B cell (primary cell): ENCODE measurements around the gene GRIA3. TPM values are rescaled to one million over a fixed set of nuclear protein-coding genes. Genes with fewer than 3 reads are reported as not detected.

Source experiments
- ATAC-seq: fragments of 200-7000 bp; cut with Tn5 transposase; one replicate; pipeline ENCODE4 v1.10.0; 2021; ENCODE audit warnings: low read depth, mild to moderate bottlenecking, moderate number of reproducible peaks, moderate library complexity
- CTCF ChIA-PET: fragments of 350-600 bp; sonication (Branson Sonifier 250); formaldehyde crosslinking; loops from one replicate; lab custom pipeline; 2021; ENCODE audit warnings: antibody characterized with exemption, inconsistent platforms; lab: Charles Lee
- POLR2A ChIA-PET: fragments of 350-600 bp; sonication (Branson Sonifier 250); formaldehyde crosslinking; loops from one replicate; lab custom pipeline; 2021; ENCODE audit warnings: antibody characterized with exemption; lab: Charles Lee
- DNase-seq: peaks from one replicate; pipeline ENCODE4 v3.0.0; 2013
- H2AFZ ChIP-seq: 2 replicates; pipeline ENCODE4 v1.6.1; 2012; ENCODE audit warnings: mild to moderate bottlenecking, low read depth, low read length; ENCODE audit not compliant: insufficient read depth, poor library complexity, severe bottlenecking
- H3K27ac ChIP-seq, 2 donors: 1 replicate in 1 of 2; 2 replicates in 1 of 2; pipeline ENCODE4 v1.5.1; 2012 to 2013; ENCODE audit warnings: low read length in 2 of 2, mild to moderate bottlenecking in 2 of 2, moderate library complexity in 1 of 2
- H3K27me3 ChIP-seq, 4 experiments: fragments of 200-600 bp in 1 of 4; sonication (generic) in 1 of 4; replicated peaks in 1 of 4; 1 replicate in 2 of 4; 2 replicates in 2 of 4; pipeline versions ENCODE4 v1.6.1 to v1.7.0; 2013 to 2016; ENCODE audit warnings: low read length in 3 of 4, mild to moderate bottlenecking in 2 of 4, mixed read lengths in 1 of 4, moderate library complexity in 1 of 4; ENCODE audit not compliant: insufficient read depth in 4 of 4, control insufficient read depth in 3 of 4; ENCODE audit errors: control extremely low read depth in 1 of 4
- H3K36me3 ChIP-seq, 2 experiments: replicated peaks in 1 of 2; 1 replicate in 1 of 2; 2 replicates in 1 of 2; pipeline versions ENCODE4 v1.6.1 to v1.7.1; 2013; ENCODE audit warnings: low read length in 1 of 2; ENCODE audit not compliant: insufficient read depth in 2 of 2, control insufficient read depth in 1 of 2; ENCODE audit errors: control extremely low read depth in 1 of 2, extremely low read depth in 1 of 2
- H3K4me1 ChIP-seq, 2 donors: fragments of 200-600 bp in 1 of 2; sonication (generic) in 1 of 2; 1 replicate in 1 of 2; 2 replicates in 1 of 2; pipeline versions ENCODE4 v1.5.1 to v1.6.1; 2013 to 2017; ENCODE audit warnings: low read length in 2 of 2; ENCODE audit not compliant: control insufficient read depth in 2 of 2, insufficient read depth in 2 of 2
- H3K4me2 ChIP-seq: replicated peaks from 2 replicates; pipeline ENCODE3; 2012; ENCODE audit warnings: mild to moderate bottlenecking, low read depth, low read length; ENCODE audit not compliant: poor library complexity, severe bottlenecking
- H3K4me3 ChIP-seq, 5 experiments: fragments of 200-600 bp in 1 of 5; sonication (generic) in 1 of 5; 1 replicate in 3 of 5; 2 replicates in 2 of 5; pipeline versions ENCODE4 v1.5.1 to v1.7.0; 2011 to 2016; ENCODE audit warnings: low read length in 4 of 5, mild to moderate bottlenecking in 4 of 5, low read depth in 2 of 5, control low read depth in 1 of 5, moderate library complexity in 1 of 5; ENCODE audit not compliant: insufficient read depth in 1 of 5; ENCODE audit errors: control extremely low read depth in 1 of 5, extremely low read depth in 1 of 5
- H3K79me2 ChIP-seq: fragments of 200-600 bp; sonication (generic); one replicate; pipeline ENCODE4 v1.6.0; 2016; ENCODE audit warnings: low read length; ENCODE audit not compliant: control insufficient read depth, insufficient read depth
- H3K9ac ChIP-seq: fragments of 200-600 bp; sonication (generic); 2 replicates; pipeline ENCODE4 v1.6.1; 2017; ENCODE audit warnings: mild to moderate bottlenecking, low read length, moderate library complexity
- H3K9me3 ChIP-seq, 3 donors: one replicate each; pipeline versions ENCODE4 v1.6.1 to v1.7.1; 2013; ENCODE audit warnings: low read length in 2 of 3; ENCODE audit not compliant: control insufficient read depth in 2 of 3, insufficient read depth in 1 of 3; ENCODE audit errors: control extremely low read depth in 1 of 3
- H4K20me1 ChIP-seq: 2 replicates; pipeline ENCODE4 v1.6.0; 2012; ENCODE audit warnings: mild to moderate bottlenecking, low read length; ENCODE audit not compliant: insufficient read depth, control insufficient read depth, poor library complexity, severe bottlenecking
- H3K27ac Mint-ChIP-seq: one replicate; pipeline ENCODE4 v1.8.0; 2021; ENCODE audit warnings: mixed read lengths
- H3K27me3 Mint-ChIP-seq: one replicate; pipeline ENCODE4 v1.8.0; 2021; ENCODE audit warnings: mixed read lengths
- H3K4me1 Mint-ChIP-seq: one replicate; pipeline ENCODE4 v1.8.0; 2021; ENCODE audit warnings: mixed read lengths
- H3K4me3 Mint-ChIP-seq: one replicate; pipeline ENCODE4 v1.8.0; 2021; ENCODE audit warnings: mixed read lengths
- H3K9me3 Mint-ChIP-seq: one replicate; pipeline ENCODE4 v1.8.0; 2022; ENCODE audit warnings: mixed read lengths; ENCODE audit not compliant: insufficient read depth
- EZH2 ChIP-seq: IDR thresholded peaks from 2 replicates; pipeline ENCODE4 v1.6.1; 2012; ENCODE audit warnings: borderline replicate concordance, low read depth, mild to moderate bottlenecking, moderate library complexity, low read length; ENCODE audit not compliant: insufficient read depth, poor library complexity, severe bottlenecking
- WGBS: methylation state at CpG from one replicate; pipeline ENCODE4 v1.1.5; 2013; ENCODE audit warnings: missing lambda C conversion rate; ENCODE audit not compliant: insufficient coverage; 5-methylcytosine and 5-hydroxymethylcytosine counted together
- intact Hi-C: fragments of 100-400 bp; cut with micrococcal nuclease; formaldehyde crosslinking; loops from one replicate; pipeline ENCODE4 v1.10.0; 2022
- polyA plus RNA-seq: library from polyadenylated mRNA; depleted of rRNA; stranded (reverse); fragments of >200 nt; gene quantifications from 2 replicates; pipeline ENCODE4 v1.2.3, GENCODE V29; 2012
- total RNA-seq, 2 donors: library from RNA; stranded (reverse); fragments of 120-200 nt in 1 of 2; gene quantifications; 1 replicate in 1 of 2; 2 replicates in 1 of 2; pipeline versions ENCODE4 v1.2.3 to v1.2.4, GENCODE V29; 2013 to 2022
- TF ChIP-seq, protein P1 (sequence below): fragments of 200-600 bp; IDR thresholded peaks from one replicate; pipeline ENCODE4 v1.8.0; 2022; ENCODE audit warnings: antibody characterized with exemption, mild to moderate bottlenecking

GRIA3 gene
- total and polyA plus RNA-seq, 2 donors (not counting 1 experiment from before 2014, with no cell fraction given): not detected

DNA sequence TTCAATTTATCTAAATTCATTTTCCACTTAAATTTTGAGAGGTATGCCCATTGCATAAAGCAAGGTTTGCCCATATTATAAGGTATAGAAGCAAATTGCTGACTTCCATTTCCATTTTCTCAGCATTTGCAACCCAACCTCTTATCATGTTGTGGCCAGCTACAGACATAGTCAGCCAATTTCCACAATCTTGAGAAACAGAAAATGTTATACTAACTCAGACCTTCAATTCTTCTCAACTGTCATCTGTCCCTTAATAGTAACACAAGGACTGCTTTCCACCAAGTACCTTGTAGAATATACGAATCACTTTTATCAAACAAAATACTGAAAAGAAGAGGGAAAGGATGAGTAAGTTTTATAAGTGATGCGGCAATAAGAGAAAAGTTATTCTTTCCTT, 11.2 kb upstream of the GRIA3 start:
- ChIA-PET CTCF (no interaction called here), POLR2A (no interaction called here)
- no peak overlapping the region for H3K27ac ChIP-seq
- ATAC-seq (no peak), DNase-seq (no peak)
- no peaks in the 10 kb centered on the region for H4K20me1 ChIP-seq
- intact Hi-C loops: no loop called here
- no peaks in the 10 kb centered on the region for H3K79me2 ChIP-seq
- H3K4me1 Mint-ChIP-seq: peaks cover 2% of the 10 kb centered on the region
- no peaks in the 10 kb centered on the region for H3K36me3 ChIP-seq
- no peak overlapping the region for H3K9ac ChIP-seq
- no peaks in the 10 kb centered on the region for H3K27me3 ChIP-seq
- H3K9me3 Mint-ChIP-seq: no peaks in the 10 kb centered on the region
- no CpG with 5 or more reads among the region's 2 CpGs for WGBS
- H3K27ac Mint-ChIP-seq: no peak overlapping the region
- H2AFZ ChIP-seq: no peak overlapping the region
- no peaks in the 10 kb centered on the region for H3K9me3 ChIP-seq
- H3K4me3 Mint-ChIP-seq: no peak overlapping the region
- TF ChIP-seq, protein P1, sequence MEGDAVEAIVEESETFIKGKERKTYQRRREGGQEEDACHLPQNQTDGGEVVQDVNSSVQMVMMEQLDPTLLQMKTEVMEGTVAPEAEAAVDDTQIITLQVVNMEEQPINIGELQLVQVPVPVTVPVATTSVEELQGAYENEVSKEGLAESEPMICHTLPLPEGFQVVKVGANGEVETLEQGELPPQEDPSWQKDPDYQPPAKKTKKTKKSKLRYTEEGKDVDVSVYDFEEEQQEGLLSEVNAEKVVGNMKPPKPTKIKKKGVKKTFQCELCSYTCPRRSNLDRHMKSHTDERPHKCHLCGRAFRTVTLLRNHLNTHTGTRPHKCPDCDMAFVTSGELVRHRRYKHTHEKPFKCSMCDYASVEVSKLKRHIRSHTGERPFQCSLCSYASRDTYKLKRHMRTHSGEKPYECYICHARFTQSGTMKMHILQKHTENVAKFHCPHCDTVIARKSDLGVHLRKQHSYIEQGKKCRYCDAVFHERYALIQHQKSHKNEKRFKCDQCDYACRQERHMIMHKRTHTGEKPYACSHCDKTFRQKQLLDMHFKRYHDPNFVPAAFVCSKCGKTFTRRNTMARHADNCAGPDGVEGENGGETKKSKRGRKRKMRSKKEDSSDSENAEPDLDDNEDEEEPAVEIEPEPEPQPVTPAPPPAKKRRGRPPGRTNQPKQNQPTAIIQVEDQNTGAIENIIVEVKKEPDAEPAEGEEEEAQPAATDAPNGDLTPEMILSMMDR: no peak
- TF ChIP-seq EZH2: no peak
- no peaks in the 10 kb centered on the region for H3K27me3 Mint-ChIP-seq
- no peaks in the 10 kb centered on the region for H3K4me1 ChIP-seq
- no peak overlapping the region for H3K4me2 ChIP-seq
- no peak overlapping the region for H3K4me3 ChIP-seq

- intact Hi-C loops: no loop called here
- no peaks in the 10 kb centered on the region for H3K27me3 Mint-ChIP-seq
- Histone ChIP-seq H3K9ac (no peak overlapping the region), H3K9me3 (no peaks in the 10 kb centered on the region), H3K27ac (no peak overlapping the region), H4K20me1 (no peaks in the 10 kb centered on the region), H3K79me2 (no peaks in the 10 kb centered on the region), H2AFZ (no peak overlapping the region), H3K4me3 (no peak overlapping the region), H3K4me2 (no peak overlapping the region), H3K4me1 (no peaks in the 10 kb centered on the region), H3K36me3 (no peaks in the 10 kb centered on the region), H3K27me3 (no peaks in the 10 kb centered on the region)
- no peak overlapping the region for H3K27ac Mint-ChIP-seq
- ChIA-PET CTCF (no interaction called here), POLR2A (no interaction called here)
- H3K4me1 Mint-ChIP-seq: peaks cover 2% of the 10 kb centered on the region
- WGBS: no CpG with 5 or more reads among the region's 1 CpG
- no peak overlapping the region for H3K4me3 Mint-ChIP-seq
- ATAC-seq (no peak), DNase-seq (no peak)
- H3K9me3 Mint-ChIP-seq: no peaks in the 10 kb centered on the region
- TF ChIP-seq EZH2: no peak
- TF ChIP-seq, protein P1: no peak
These were observed 10.2 kb upstream of the GRIA3 start for GRCh38 chrX:123173833-123174232.
